GM12874 (cell line): ENCODE data around the gene FOXP1.

Experiments
- CTCF ChIP-seq: IDR thresholded peaks from 2 replicates; pipeline ENCODE4 v1.5.1; 2011; ENCODE audit warnings: low read depth, mild to moderate bottlenecking, control low read depth, low read length, moderate library complexity; ENCODE audit not compliant: insufficient read depth

The FOXP1 gene

GRCh38 chr3:71041371-71041770 is 542.2 kb downstream of the FOXP1 start:
- TF ChIP-seq CTCF, result no peak

- TF ChIP-seq CTCF, result no peak
These were observed 544.2 kb downstream of the FOXP1 start for GRCh38 chr3:71039332-71039731.

DNA sequence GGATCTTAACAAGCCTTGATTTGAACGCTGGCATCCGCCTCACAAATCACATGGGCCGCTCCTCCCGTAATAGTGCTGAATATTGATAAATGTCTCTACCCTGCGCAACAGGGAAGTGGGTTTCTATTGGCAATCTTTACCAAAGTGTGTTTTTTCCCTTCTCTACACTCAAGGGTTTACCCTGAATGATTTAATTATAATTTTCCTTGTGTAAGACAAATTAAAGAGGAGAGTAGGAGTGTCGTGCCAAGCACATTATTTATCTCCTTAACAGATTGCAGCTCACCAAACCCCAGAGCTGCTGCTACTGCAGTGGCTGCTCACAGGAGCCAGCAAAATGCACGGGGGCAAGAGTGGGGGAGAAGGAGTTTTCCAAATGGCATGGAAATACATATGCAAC is 545.8 kb downstream of the FOXP1 start:
- no peak for TF ChIP-seq CTCF

DNA sequence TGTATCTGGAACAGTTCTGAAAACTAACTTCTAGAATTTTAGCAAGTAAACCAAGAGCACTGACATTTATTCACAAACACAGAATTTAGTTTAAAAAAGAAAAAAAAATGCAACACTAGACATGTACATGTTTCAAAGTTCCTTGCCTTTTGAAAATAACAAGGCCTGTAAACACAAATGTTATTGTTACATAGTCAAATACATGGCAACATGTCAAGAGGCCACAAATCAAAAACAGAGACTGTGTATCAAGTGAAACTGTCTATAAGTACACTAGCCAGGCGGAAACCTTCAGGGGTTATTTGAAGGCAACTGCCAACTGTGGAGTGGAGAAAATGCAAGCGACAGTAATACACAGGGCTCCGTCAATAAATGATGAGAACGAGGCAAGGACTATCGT is 547.6 kb downstream of the FOXP1 start:
- no peak for TF ChIP-seq CTCF

- TF ChIP-seq CTCF, result no peak
These were observed 548.2 kb downstream of the FOXP1 start for GRCh38 chr3:71035314-71035713.

DNA sequence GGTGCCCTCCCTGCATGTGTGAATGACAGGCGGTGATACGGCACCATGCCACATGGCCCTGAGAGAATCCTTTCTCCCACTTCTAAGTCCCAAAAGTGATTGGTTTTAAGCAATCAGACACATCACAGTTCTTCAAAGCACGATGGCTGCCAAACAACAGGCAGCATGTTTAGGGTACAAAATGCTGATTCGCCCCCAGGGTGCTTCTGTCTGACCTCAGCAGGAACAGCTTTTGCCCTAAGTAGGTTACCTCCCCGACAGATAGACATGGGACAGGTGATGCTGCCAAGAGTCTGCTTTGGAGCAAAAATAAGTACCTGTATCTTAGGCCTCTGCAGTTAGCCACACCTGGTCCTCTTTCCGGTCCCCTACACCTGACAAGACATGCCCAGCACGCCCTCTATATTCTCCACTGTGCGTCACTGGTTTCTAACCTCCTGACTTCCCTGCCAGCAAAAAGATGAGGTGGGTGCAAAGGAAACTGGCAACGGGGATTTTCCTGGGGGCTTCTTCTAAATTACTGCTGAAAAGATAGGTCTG is 549.8 kb downstream of the FOXP1 start:
- no peak for TF ChIP-seq CTCF

- no peak for TF ChIP-seq CTCF
These were observed 551.5 kb downstream of the FOXP1 start for GRCh38 chr3:71031914-71032521.
